CD4-positive, CD25-positive, alpha-beta regulatory T cell (primary cell): ENCODE results near the gene LBHD1. TPM values are rescaled to one million over a fixed set of nuclear protein-coding genes. Genes with fewer than 3 reads are reported as not detected.

Source experiments
- ATAC-seq, 2 donors: fragments of 150-1000 bp; cut with Tn5 transposase; one replicate each; pipeline ENCODE4 v1.10.0; 2021; ENCODE audit warnings: low read depth in 2 of 2, moderate number of reproducible peaks in 2 of 2, moderate library complexity in 1 of 2
- DNase-seq, 3 donors: peaks; one replicate each; pipeline versions ENCODE4 v3.0.0 to v3.0.0-alpha.2; 2012 to 2022; ENCODE audit warnings: mixed read lengths in 1 of 3
- H3K27ac ChIP-seq: one replicate; pipeline ENCODE4 v1.7.0; 2013; ENCODE audit warnings: mild to moderate bottlenecking, low read length; ENCODE audit not compliant: insufficient read depth, poor library complexity, severe bottlenecking
- H3K27me3 ChIP-seq: one replicate; pipeline ENCODE4 v1.7.0; 2013; ENCODE audit warnings: low read length; ENCODE audit not compliant: control insufficient read depth, insufficient read depth
- H3K36me3 ChIP-seq: one replicate; pipeline ENCODE4 v1.7.0; 2013; ENCODE audit warnings: mild to moderate bottlenecking, low read length, moderate library complexity; ENCODE audit not compliant: control insufficient read depth, insufficient read depth
- H3K4me1 ChIP-seq: 2 replicates; pipeline ENCODE4 v1.7.0; 2013; ENCODE audit warnings: mild to moderate bottlenecking, low read length; ENCODE audit not compliant: insufficient read depth, control insufficient read depth, poor library complexity, severe bottlenecking
- H3K4me3 ChIP-seq: one replicate; pipeline ENCODE4 v1.7.0; 2013; ENCODE audit warnings: low read depth, mild to moderate bottlenecking, low read length, moderate library complexity
- H3K9me3 ChIP-seq, 2 experiments: 1 replicate in 1 of 2; 2 replicates in 1 of 2; pipeline ENCODE4 v1.7.0; 2013; ENCODE audit warnings: low read length in 2 of 2, mild to moderate bottlenecking in 1 of 2, moderate library complexity in 1 of 2; ENCODE audit not compliant: control insufficient read depth in 2 of 2
- H3K27ac Mint-ChIP-seq, 3 donors: one replicate each; pipeline ENCODE4 v1.8.0; 2020 to 2022; ENCODE audit warnings: mild to moderate bottlenecking in 3 of 3, mixed read lengths in 3 of 3, moderate library complexity in 2 of 3
- H3K27me3 Mint-ChIP-seq: one replicate; pipeline ENCODE4 v1.8.0; 2022; ENCODE audit warnings: mild to moderate bottlenecking, mixed read lengths
- H3K36me3 Mint-ChIP-seq: one replicate; pipeline ENCODE4 v1.8.0; 2020; ENCODE audit warnings: mixed read lengths
- H3K4me1 Mint-ChIP-seq, 4 donors: one replicate each; pipeline ENCODE4 v1.8.0; 2020 to 2022; ENCODE audit warnings: mixed read lengths in 4 of 4, mild to moderate bottlenecking in 1 of 4
- H3K4me3 Mint-ChIP-seq, 4 donors: one replicate each; pipeline ENCODE4 v1.8.0; 2020 to 2022; ENCODE audit warnings: mild to moderate bottlenecking in 4 of 4, mixed read lengths in 4 of 4, moderate library complexity in 3 of 4
- H3K9me3 Mint-ChIP-seq, 7 donors: one replicate each; pipeline ENCODE4 v1.8.0; 2020 to 2022; ENCODE audit warnings: mixed read lengths in 7 of 7, mild to moderate bottlenecking in 3 of 7, moderate library complexity in 2 of 7
- polyA plus RNA-seq, 4 donors: library from polyadenylated mRNA; unstranded; fragments of 300-500 nt; fragmentation: Illumina TruSeq; gene quantifications; one replicate each; pipeline ENCODE4 v1.2.3, GENCODE V29; 2021
- total RNA-seq: library from RNA; stranded (reverse); gene quantifications from one replicate; pipeline ENCODE4 v1.2.3, GENCODE V29; 2022

The LBHD1 gene
- total and polyA plus RNA-seq, 5 donors from 2014 or later: 1.8 to 9.9 (median 2.2) TPM

DNA sequence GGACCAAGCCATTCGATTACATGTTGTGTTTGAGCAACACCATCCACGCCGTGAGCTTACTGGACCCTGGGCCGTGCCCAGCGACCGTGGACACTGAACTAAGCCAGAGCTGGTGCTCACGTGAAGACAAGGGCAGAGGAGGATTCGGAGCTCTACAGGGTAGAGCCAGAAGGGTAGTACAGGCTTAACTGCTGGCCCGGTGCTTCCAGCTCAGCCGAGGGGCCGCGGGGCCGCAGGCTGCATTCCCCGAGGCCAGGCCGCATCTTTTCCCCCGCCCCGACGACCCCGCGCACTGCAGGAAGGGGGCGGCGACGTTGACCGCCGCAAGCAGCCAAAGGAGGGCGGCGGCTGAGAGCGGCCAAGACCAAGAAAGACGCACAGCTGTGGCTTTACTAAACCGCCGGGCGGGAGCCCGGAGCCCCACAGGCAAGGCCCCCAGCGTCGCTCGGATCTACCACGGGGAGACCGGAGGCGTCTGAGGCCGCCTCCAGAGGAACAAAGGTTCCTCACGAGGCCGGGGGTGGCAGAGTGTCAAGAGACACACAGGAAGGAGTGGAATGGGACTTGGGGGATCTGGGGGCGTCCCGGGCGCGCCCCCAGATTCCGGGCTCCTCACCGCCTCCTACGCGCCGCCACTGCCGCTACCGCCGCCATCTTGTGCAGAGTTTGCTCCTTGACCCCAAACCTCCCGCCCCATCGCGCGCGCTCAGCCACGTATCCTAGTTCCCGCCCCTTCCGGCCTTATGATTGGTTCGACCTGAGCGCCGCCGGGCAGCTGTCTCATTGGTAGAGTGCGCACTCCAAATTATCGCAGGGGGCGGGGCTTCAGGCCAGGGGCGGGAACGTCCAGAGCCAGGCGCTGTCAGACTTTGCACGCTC lies 25.9 kb downstream of the LBHD1 start, which contains the start of gene GANAB:
Gene GANAB, minus strand, starts transcription at position 668 of the 879 bp plus-strand sequence. Its CDS starts 14 bp downstream, at position 654.
- peak within 1 kb of the TSS; percentile 76 to 98 (median 95) for H3K27ac Mint-ChIP-seq
- no peaks in the 10 kb centered on the region for H3K36me3 Mint-ChIP-seq
- peak within 1 kb of the TSS; percentile 95 to 97 (median 96) for H3K4me3 Mint-ChIP-seq

DNA sequence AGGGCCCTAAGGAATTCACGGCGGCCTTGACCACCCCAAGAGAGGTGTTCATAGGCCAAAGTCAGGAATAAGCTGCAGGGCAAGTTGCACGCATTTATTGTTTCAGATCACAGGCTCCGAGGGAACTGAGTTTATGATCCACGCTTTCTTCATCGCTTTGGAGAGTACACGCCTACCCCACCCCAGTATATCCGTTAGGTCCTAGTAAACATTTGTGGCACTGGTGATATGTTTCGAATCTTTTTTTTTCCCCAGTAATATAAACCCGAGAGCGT lies 26.5 kb downstream of the LBHD1 start:
- Mint-ChIP-seq H3K4me1 (peaks cover 5 to 49% (median 13%) of the 10 kb centered on the region in 4 donors), H3K27me3 (no peaks in the 10 kb centered on the region), H3K9me3 (no peaks in the 10 kb centered on the region), H3K4me3 (peak overlapping the region; percentile 95 to 97 (median 96)), H3K27ac (peak overlapping the region; percentile 76 to 98 (median 95)), H3K36me3 (no peaks in the 10 kb centered on the region)
- ATAC-seq: no peak
- DNase-seq: peak in 1 of 3 donors; percentile 39
- H3K4me1 ChIP-seq: peaks cover 29% of the 10 kb centered on the region
- H3K27me3 ChIP-seq: no peaks in the 10 kb centered on the region
- peaks cover 19% of the 10 kb centered on the region for H3K36me3 ChIP-seq
- no peaks in the 10 kb centered on the region for H3K9me3 ChIP-seq
- peak overlapping the region; percentile 92 for H3K27ac ChIP-seq
- H3K4me3 ChIP-seq: peak overlapping the region; percentile 87

More for the DNA sequence above, 25.9 kb downstream of the LBHD1 start, which contains the start of gene GANAB:
- peak; percentile 97 to 99 (median 99) for DNase-seq
- H3K27me3 Mint-ChIP-seq: no peaks in the 10 kb centered on the region
- H3K4me3 ChIP-seq: peak within 1 kb of the TSS; percentile 87
- H3K36me3 ChIP-seq: peaks cover 19% of the 10 kb centered on the region
- peaks cover 0 to 48% (median 13%) of the 10 kb centered on the region in 4 donors for H3K4me1 Mint-ChIP-seq
- no peaks in the 10 kb centered on the region for H3K27me3 ChIP-seq
- H3K4me1 ChIP-seq: peaks cover 27% of the 10 kb centered on the region
- H3K27ac ChIP-seq: peak within 1 kb of the TSS; percentile 92
- no peaks in the 10 kb centered on the region for H3K9me3 ChIP-seq
- H3K9me3 Mint-ChIP-seq: no peaks in the 10 kb centered on the region
- peak; percentile 99 for ATAC-seq

DNA sequence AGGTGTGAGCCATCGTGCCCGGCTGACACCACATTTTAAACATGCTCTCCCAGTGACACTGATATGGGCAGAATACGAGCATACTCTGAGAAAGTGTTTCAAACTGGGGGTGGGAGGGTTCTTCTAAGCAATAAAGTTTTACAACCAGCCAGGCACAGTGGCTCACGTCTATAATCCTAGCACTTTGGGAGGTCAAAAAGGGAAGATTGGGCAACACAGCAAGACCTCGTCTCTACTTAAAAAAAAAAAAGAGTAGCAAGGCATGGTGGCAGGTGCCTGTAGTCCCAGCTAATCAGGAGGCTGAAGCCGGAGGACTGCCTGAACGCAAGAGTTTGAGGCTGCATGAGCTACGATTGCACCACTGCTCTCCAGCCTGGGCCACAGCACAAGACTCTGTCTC lies 27.8 kb downstream of the LBHD1 start:
- H3K27me3 Mint-ChIP-seq: no peaks in the 10 kb centered on the region
- peaks cover 14% of the 10 kb centered on the region for H3K36me3 ChIP-seq
- H3K4me3 ChIP-seq: no peak overlapping the region
- H3K9me3 ChIP-seq: no peaks in the 10 kb centered on the region
- no peaks in the 10 kb centered on the region for H3K27me3 ChIP-seq
- no peaks in the 10 kb centered on the region for H3K9me3 Mint-ChIP-seq
- H3K27ac Mint-ChIP-seq: peak overlapping the region; percentile 17 to 63 (median 59)
- H3K4me3 Mint-ChIP-seq: peak overlapping the region in 3 of 4 donors; percentile 41 to 95 (median 61)
- peaks cover 11 to 50% (median 18%) of the 10 kb centered on the region in 4 donors for H3K4me1 Mint-ChIP-seq
- peaks cover 6% of the 10 kb centered on the region for H3K36me3 Mint-ChIP-seq
- DNase-seq (no peak), ATAC-seq (no peak)
- H3K4me1 ChIP-seq: peaks cover 29% of the 10 kb centered on the region
- H3K27ac ChIP-seq: no peak overlapping the region

DNA sequence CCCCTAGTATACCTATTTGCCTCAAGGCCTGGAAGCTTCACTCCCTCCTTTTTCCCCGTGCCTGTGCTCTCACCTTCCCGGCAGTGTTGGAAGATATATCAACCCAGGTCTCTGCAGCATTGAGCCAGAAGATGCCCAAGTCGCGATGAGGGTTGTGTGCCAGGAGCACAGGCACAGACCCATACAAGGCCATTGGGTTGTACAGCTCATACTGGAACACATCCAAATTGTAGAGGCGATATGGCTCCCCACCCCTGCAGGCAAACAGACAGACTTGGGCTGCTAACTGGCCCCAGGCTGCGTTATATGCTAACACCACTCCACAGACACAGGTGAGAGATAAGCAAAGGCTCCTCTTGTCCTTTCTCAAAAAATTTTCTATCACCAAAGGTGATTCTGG lies 39.6 kb downstream of the LBHD1 start:
- Mint-ChIP-seq H3K27me3 (no peaks in the 10 kb centered on the region), H3K27ac (peak overlapping the region in 1 of 3 donors; percentile 81)

DNA sequence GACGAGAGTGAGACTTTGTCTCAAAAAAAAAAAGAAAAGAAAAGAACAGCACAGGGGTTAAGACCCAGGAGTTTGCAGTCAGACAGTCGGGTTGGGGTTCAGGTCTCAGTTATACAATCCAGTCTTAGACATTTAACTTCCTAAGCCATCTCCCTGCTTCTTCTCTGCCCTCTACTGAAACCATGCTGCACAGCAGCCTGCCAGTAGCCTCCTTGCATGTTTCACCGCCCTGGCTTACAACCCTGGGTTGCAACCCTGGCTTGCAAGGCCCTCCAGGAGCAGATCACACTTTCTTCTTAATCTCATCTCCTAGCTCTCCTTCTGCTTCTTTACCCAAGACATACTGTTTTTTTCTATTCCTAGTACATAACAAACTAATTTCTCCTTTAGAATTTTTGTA lies 44.4 kb downstream of the LBHD1 start:
- Histone ChIP-seq H3K27me3 (no peaks in the 10 kb centered on the region), H3K36me3 (peaks cover 72% of the 10 kb centered on the region), H3K4me3 (no peak overlapping the region), H3K27ac (no peak overlapping the region), H3K4me1 (no peaks in the 10 kb centered on the region), H3K9me3 (no peaks in the 10 kb centered on the region)
- DNase-seq (no peak), ATAC-seq (no peak)
- Mint-ChIP-seq H3K27me3 (no peaks in the 10 kb centered on the region), H3K4me3 (peak overlapping the region in 2 of 4 donors; percentile 40 to 51), H3K9me3 (no peaks in the 10 kb centered on the region), H3K4me1 (peaks cover 0 to 7% (median 6%) of the 10 kb centered on the region in 4 donors), H3K27ac (peak overlapping the region in 1 of 3 donors; percentile 90), H3K36me3 (peaks cover 49% of the 10 kb centered on the region)

More for the DNA sequence above, 39.6 kb downstream of the LBHD1 start:
- DNase-seq (no peak), ATAC-seq (no peak)
- no peaks in the 10 kb centered on the region for H3K27me3 ChIP-seq
- H3K36me3 ChIP-seq: peaks cover 83% of the 10 kb centered on the region
- no peak overlapping the region for H3K4me3 ChIP-seq
- peaks cover 4% of the 10 kb centered on the region for H3K4me1 ChIP-seq
- H3K27ac ChIP-seq: no peak overlapping the region
- peaks cover 0 to 30% (median 13%) of the 10 kb centered on the region in 4 donors for H3K4me1 Mint-ChIP-seq
- no peaks in the 10 kb centered on the region for H3K9me3 Mint-ChIP-seq
- H3K4me3 Mint-ChIP-seq: no peak overlapping the region
- H3K9me3 ChIP-seq: no peaks in the 10 kb centered on the region
- peaks cover 52% of the 10 kb centered on the region for H3K36me3 Mint-ChIP-seq

DNA sequence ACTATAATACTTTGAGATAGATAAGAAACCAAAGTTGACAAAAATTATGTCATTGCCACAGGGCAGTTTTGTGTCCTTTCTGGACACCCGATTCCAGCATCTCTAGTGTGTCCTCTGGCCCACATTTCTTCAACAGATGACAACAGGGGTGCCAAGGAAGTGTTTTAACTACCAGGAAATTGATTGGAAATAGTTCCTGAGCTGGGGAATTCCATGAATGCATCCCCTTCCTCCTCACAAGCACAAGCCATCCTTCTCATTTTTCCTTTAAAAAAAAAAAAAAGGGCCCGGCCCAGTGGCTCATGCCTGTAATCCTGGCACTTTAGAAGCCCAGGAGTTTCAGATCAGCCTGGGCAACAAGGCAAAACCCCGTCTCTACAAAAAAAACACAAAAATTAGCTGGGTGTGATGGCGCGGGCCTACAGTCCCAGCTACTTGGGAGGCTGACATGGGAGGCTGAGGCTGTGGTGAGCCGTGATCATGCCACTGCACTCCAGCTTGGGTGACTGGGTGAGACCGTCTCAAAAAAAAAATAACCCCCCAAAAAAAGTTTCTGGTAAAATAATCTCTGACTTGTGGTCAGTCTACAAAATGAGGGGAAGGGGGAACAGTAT lies 49.5 kb downstream of the LBHD1 start:
- no peaks in the 10 kb centered on the region for H3K27me3 Mint-ChIP-seq
- peaks cover 26% of the 10 kb centered on the region for H3K36me3 ChIP-seq
- H3K9me3 Mint-ChIP-seq: no peaks in the 10 kb centered on the region
- DNase-seq (no peak), ATAC-seq (no peak)
- H3K4me1 Mint-ChIP-seq: peaks cover 7 to 28% (median 16%) of the 10 kb centered on the region in 4 donors
- no peaks in the 10 kb centered on the region for H3K27me3 ChIP-seq
- peaks cover 22% of the 10 kb centered on the region for H3K4me1 ChIP-seq
- no peaks in the 10 kb centered on the region for H3K9me3 ChIP-seq
- peak overlapping the region; percentile 96 to 99 (median 99) for H3K27ac Mint-ChIP-seq
- peaks cover 24% of the 10 kb centered on the region for H3K36me3 Mint-ChIP-seq
- peak overlapping the region; percentile 96 for H3K27ac ChIP-seq
- H3K4me3 Mint-ChIP-seq: peak overlapping the region; percentile 92 to 95 (median 95)
- peak overlapping the region; percentile 10 for H3K4me3 ChIP-seq

DNA sequence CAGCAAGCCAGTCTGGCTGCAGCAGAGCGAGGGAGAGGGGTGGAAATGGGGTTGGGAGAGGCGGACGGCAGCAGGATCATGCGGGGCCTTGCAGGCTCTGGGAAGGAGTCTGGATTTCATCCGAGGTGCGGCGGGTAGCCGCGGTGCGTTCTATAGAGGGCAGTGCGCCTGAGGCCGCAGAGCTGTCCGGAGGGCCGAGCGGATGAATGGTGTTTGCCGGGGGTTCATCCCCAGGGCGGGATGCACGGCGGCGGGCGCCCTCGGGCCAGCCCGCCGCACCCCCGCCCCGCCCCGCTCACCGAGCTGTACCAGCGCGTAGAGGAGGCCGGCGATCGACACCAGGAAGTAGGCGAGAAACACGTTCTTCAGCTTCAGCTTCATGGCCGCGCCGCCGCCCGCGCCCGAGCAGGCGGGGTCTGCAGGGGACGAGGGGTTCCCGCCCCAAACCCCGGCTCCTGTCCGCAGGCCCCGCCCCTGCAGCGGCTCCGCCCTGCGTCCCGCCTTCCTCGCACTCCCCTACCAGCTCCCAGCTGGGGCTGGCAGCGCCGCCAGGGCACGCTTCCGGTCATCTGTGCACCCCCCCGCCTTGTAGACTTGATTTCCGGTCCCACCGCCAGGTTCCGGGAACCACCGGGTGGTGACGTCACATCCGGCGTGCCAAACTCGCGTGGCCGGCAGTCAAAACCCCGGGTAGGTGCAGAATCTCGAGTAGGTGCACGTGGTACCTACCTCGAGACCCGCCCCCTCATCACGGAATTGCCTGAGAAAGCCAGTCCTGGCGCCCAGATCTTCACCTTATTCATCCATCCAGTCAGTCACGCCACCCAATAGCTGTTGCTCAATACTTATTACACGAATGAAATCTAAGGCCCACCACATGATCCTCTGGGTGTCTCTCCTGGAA lies 50.2 kb downstream of the LBHD1 start, which contains the start of gene B3GAT3:
Gene B3GAT3, minus strand, starts transcription at position 420 of the 904 bp plus-strand sequence. Its CDS starts 39 bp downstream, at position 381.
- Histone ChIP-seq H3K4me3 (peak within 1 kb of the TSS; percentile 85), H3K27ac (peak within 1 kb of the TSS; percentile 96), H3K27me3 (no peaks in the 10 kb centered on the region), H3K4me1 (peaks cover 22% of the 10 kb centered on the region), H3K9me3 (no peaks in the 10 kb centered on the region), H3K36me3 (peaks cover 18% of the 10 kb centered on the region)
- no peaks in the 10 kb centered on the region for H3K27me3 Mint-ChIP-seq
- ATAC-seq (peak; percentile 82 to 84), DNase-seq (peak; percentile 96 to 99 (median 97))
- H3K27ac Mint-ChIP-seq: peak within 1 kb of the TSS; percentile 96 to 99 (median 99)
- peaks cover 20% of the 10 kb centered on the region for H3K36me3 Mint-ChIP-seq
- H3K4me3 Mint-ChIP-seq: peak within 1 kb of the TSS; percentile 95 to 99 (median 96)
- H3K9me3 Mint-ChIP-seq: no peaks in the 10 kb centered on the region
- H3K4me1 Mint-ChIP-seq: peaks cover 7 to 31% (median 16%) of the 10 kb centered on the region in 4 donors
